Muscle layer of duodenum (tissue), 2 donors: ENCODE results near the gene FBXO8.

Source experiments
- H3K27ac ChIP-seq: one replicate; pipeline ENCODE4 v1.7.0; 2013; ENCODE audit warnings: mild to moderate bottlenecking, low read length
- H3K27me3 ChIP-seq: one replicate; pipeline ENCODE4 v1.7.0; 2013; ENCODE audit warnings: low read depth, mild to moderate bottlenecking, control low read depth, low read length
- H3K36me3 ChIP-seq, 2 donors: one replicate each; pipeline ENCODE4 v1.7.0; 2013; ENCODE audit warnings: low read length in 2 of 2, control low read depth in 1 of 2, mild to moderate bottlenecking in 1 of 2; ENCODE audit not compliant: insufficient read depth in 2 of 2, control insufficient read depth in 1 of 2
- H3K4me1 ChIP-seq, 2 donors: one replicate each; pipeline ENCODE4 v1.7.0; 2013; ENCODE audit warnings: low read length in 2 of 2, mild to moderate bottlenecking in 2 of 2, control low read depth in 1 of 2, moderate library complexity in 1 of 2; ENCODE audit not compliant: insufficient read depth in 2 of 2, control insufficient read depth in 1 of 2
- H3K4me3 ChIP-seq, 2 donors: one replicate each; pipeline ENCODE4 v1.7.0; 2013; ENCODE audit warnings: low read length in 2 of 2, low read depth in 1 of 2, mild to moderate bottlenecking in 1 of 2
- H3K9me3 ChIP-seq, 2 donors: one replicate each; pipeline ENCODE4 v1.7.0; 2013; ENCODE audit warnings: low read length in 2 of 2, control low read depth in 1 of 2, mild to moderate bottlenecking in 1 of 2; ENCODE audit not compliant: control insufficient read depth in 1 of 2
- donor health status: healthy.

The FBXO8 gene

GRCh38 chr4:174204164-174204831, 79.2 kb downstream of the FBXO8 start:
- Histone ChIP-seq H3K4me1 (peaks cover 0 to 5% of the 10 kb centered on the region in 2 donors), H3K27me3 (no peaks in the 10 kb centered on the region), H3K36me3 (no peaks in the 10 kb centered on the region), H3K4me3 (no peak overlapping the region), H3K27ac (no peak overlapping the region), H3K9me3 (no peaks in the 10 kb centered on the region)

GRCh38 chr4:174201871-174202270, 81.6 kb downstream of the FBXO8 start:
- H3K27ac ChIP-seq = no peak overlapping the region
- no peaks in the 10 kb centered on the region for H3K36me3 ChIP-seq
- H3K4me1 ChIP-seq = peaks cover 0 to 10% of the 10 kb centered on the region in 2 donors

GRCh38 chr4:174199735-174200134, 83.7 kb downstream of the FBXO8 start:
- Histone ChIP-seq H3K36me3 (no peaks in the 10 kb centered on the region), H3K27ac (no peak overlapping the region), H3K4me3 (no peak overlapping the region), H3K27me3 (no peaks in the 10 kb centered on the region), H3K9me3 (no peaks in the 10 kb centered on the region), H3K4me1 (peaks cover 0 to 10% of the 10 kb centered on the region in 2 donors)

More at GRCh38 chr4:174201871-174202270, 81.6 kb downstream of the FBXO8 start:
- Histone ChIP-seq H3K4me3 (no peak overlapping the region), H3K27me3 (no peaks in the 10 kb centered on the region), H3K9me3 (no peaks in the 10 kb centered on the region)

GRCh38 chr4:174198828-174199227, 84.6 kb downstream of the FBXO8 start:
- H3K4me1 ChIP-seq = peaks cover 0 to 10% of the 10 kb centered on the region in 2 donors
- no peaks in the 10 kb centered on the region for H3K27me3 ChIP-seq
- H3K36me3 ChIP-seq = no peaks in the 10 kb centered on the region
- no peak overlapping the region for H3K27ac ChIP-seq
- no peaks in the 10 kb centered on the region for H3K9me3 ChIP-seq
- H3K4me3 ChIP-seq = no peak overlapping the region

- Histone ChIP-seq H3K36me3 (no peaks in the 10 kb centered on the region), H3K4me1 (peaks cover 0 to 10% of the 10 kb centered on the region in 2 donors), H3K27me3 (no peaks in the 10 kb centered on the region), H3K4me3 (no peak overlapping the region), H3K27ac (no peak overlapping the region), H3K9me3 (no peaks in the 10 kb centered on the region)
Measured at GRCh38 chr4:174198396-174198795, 85.1 kb downstream of the FBXO8 start.

- Histone ChIP-seq H3K36me3 (no peaks in the 10 kb centered on the region), H3K9me3 (no peaks in the 10 kb centered on the region), H3K27ac (no peak overlapping the region), H3K4me1 (peaks cover 0 to 3% of the 10 kb centered on the region in 2 donors), H3K4me3 (no peak overlapping the region), H3K27me3 (no peaks in the 10 kb centered on the region)
Measured at GRCh38 chr4:174193438-174194374, 89.8 kb downstream of the FBXO8 start.

GRCh38 chr4:174192943-174193342, 90.5 kb downstream of the FBXO8 start:
- peaks cover 0 to under 1% of the 10 kb centered on the region in 2 donors for H3K4me1 ChIP-seq
- H3K27ac ChIP-seq = no peak overlapping the region
- no peak overlapping the region for H3K4me3 ChIP-seq
- H3K27me3 ChIP-seq = no peaks in the 10 kb centered on the region
- no peaks in the 10 kb centered on the region for H3K9me3 ChIP-seq
- no peaks in the 10 kb centered on the region for H3K36me3 ChIP-seq

- Histone ChIP-seq H3K4me3 (no peak overlapping the region), H3K9me3 (no peaks in the 10 kb centered on the region), H3K27ac (no peak overlapping the region), H3K27me3 (no peaks in the 10 kb centered on the region), H3K4me1 (no peaks in the 10 kb centered on the region), H3K36me3 (no peaks in the 10 kb centered on the region)
Measured at GRCh38 chr4:174190832-174191500, 92.5 kb downstream of the FBXO8 start.

- Histone ChIP-seq H3K27me3 (no peaks in the 10 kb centered on the region), H3K4me1 (no peaks in the 10 kb centered on the region), H3K27ac (no peak overlapping the region), H3K9me3 (no peaks in the 10 kb centered on the region), H3K4me3 (no peak overlapping the region), H3K36me3 (no peaks in the 10 kb centered on the region)
Measured at GRCh38 chr4:174189392-174190015, 94.0 kb downstream of the FBXO8 start.
